NT2/D1 (cell line): ENCODE results near the gene TEX14.

Experiments used
- SUZ12 ChIP-seq: IDR thresholded peaks from 2 replicates; pipeline ENCODE4 v1.6.1; 2011; ENCODE audit not compliant: insufficient read length, insufficient read depth; ENCODE audit errors: extremely low read depth
- YY1 ChIP-seq: IDR thresholded peaks from 2 replicates; pipeline ENCODE4 v1.6.1; 2011; ENCODE audit not compliant: insufficient read length, insufficient read depth
- ZNF274 ChIP-seq: IDR thresholded peaks from 2 replicates; pipeline ENCODE4 v1.6.1; 2011; ENCODE audit warnings: mild to moderate bottlenecking, low read depth, low read length

- TF ChIP-seq YY1 (no peak), ZNF274 (no peak), SUZ12 (no peak)
Measured at GRCh38 chr17:58741121-58741625, 49.3 kb upstream of the TEX14 start.
